Uterus (tissue), 2 donors: ENCODE results near the gene TRAPPC12.

Source experiments
- POLR2A ChIP-seq, 2 donors: fragments of 450-650 bp; IDR thresholded peaks; one replicate each; pipeline ENCODE4 v1.6.1; 2016; ENCODE audit warnings: antibody characterized with exemption in 2 of 2, mild to moderate bottlenecking in 1 of 2, moderate library complexity in 1 of 2
- TF ChIP-seq, protein P1 (sequence below), 4 experiments: fragments of 200-600 bp in 2 of 4; fragments of 450-650 bp in 2 of 4; sonication (generic) in 2 of 4; IDR thresholded peaks; one replicate each; pipeline ENCODE4 v1.5.1; 2016 to 2019; ENCODE audit warnings: antibody characterized with exemption in 4 of 4, mild to moderate bottlenecking in 2 of 4, moderate library complexity in 1 of 4

DNA sequence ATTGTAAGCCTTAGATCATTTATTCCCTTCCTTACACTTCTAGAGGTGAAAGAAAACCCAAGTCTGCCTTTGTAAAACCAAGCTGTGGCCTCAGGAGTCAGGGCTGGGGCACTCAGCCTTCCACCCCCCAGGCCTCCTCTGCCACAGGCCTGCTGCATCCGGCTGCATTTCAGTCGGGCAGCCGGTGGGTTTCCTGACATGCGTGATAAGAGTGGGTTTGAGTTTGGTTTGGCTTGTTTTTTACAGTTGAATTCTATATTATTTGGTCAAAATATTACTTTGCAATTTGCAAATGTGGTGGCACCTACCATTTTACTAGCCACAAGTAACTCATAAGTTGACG lies 97.5 kb downstream of the TRAPPC12 start:
- TF ChIP-seq, protein P1, sequence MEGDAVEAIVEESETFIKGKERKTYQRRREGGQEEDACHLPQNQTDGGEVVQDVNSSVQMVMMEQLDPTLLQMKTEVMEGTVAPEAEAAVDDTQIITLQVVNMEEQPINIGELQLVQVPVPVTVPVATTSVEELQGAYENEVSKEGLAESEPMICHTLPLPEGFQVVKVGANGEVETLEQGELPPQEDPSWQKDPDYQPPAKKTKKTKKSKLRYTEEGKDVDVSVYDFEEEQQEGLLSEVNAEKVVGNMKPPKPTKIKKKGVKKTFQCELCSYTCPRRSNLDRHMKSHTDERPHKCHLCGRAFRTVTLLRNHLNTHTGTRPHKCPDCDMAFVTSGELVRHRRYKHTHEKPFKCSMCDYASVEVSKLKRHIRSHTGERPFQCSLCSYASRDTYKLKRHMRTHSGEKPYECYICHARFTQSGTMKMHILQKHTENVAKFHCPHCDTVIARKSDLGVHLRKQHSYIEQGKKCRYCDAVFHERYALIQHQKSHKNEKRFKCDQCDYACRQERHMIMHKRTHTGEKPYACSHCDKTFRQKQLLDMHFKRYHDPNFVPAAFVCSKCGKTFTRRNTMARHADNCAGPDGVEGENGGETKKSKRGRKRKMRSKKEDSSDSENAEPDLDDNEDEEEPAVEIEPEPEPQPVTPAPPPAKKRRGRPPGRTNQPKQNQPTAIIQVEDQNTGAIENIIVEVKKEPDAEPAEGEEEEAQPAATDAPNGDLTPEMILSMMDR (IDR thresholded peaks at IDR 0.05) = no peak
- TF ChIP-seq POLR2A (IDR thresholded peaks at IDR 0.05) = no peak
